ENCODE results near the gene SEL1L2. TPM values are rescaled to one million over a fixed set of nuclear protein-coding genes. Genes with fewer than 3 reads are reported as not detected.

SEL1L2 gene
- total RNA-seq, 6 experiments from 2014 or later, result not detected

GRCh38 chr20:13813910-13814309, 176.5 kb downstream of the SEL1L2 start:
- peaks cover 4 to 77% (median 26%) of the 10 kb centered on the region in 4 donors for H3K36me3 ChIP-seq
- peaks cover 0 to 15% (median 8%) of the 10 kb centered on the region in 4 donors for H3K4me1 ChIP-seq
- 43% methylated on average over 3 of the region's 3 CpGs for WGBS (ENCODE audit: insufficient coverage, low coverage, low lambda C conversion rate, missing lambda C conversion rate)
- ATAC-seq (peak; percentile 42 to 71 (median 64)), DNase-seq (no peak)
- H3K27me3 ChIP-seq, result no peaks in the 10 kb centered on the region
- no peaks in the 10 kb centered on the region for H3K9me3 ChIP-seq
- TF ChIP-seq POLR2A (IDR thresholded peaks at IDR 0.05), result no peak
- TF ChIP-seq CTCF (IDR thresholded peaks at IDR 0.05), result no peak
- H3K4me3 ChIP-seq, result no peak overlapping the region
- H3K27ac ChIP-seq, result no peak overlapping the region
- intact Hi-C loops (cut with DNase I), result no loop called here

- Histone ChIP-seq H3K4me3 (no peak overlapping the region), H3K27ac (no peak overlapping the region), H3K9me3 (no peaks in the 10 kb centered on the region), H3K27me3 (no peaks in the 10 kb centered on the region), H3K4me1 (peaks cover 0 to 15% (median 8%) of the 10 kb centered on the region in 4 donors), H3K36me3 (peaks cover 10 to 62% (median 21%) of the 10 kb centered on the region in 4 donors)
- ATAC-seq, result no peak
- no peak for DNase-seq
- no peak for TF ChIP-seq CTCF (IDR thresholded peaks at IDR 0.05)
- no peak for TF ChIP-seq POLR2A (IDR thresholded peaks at IDR 0.05)
- intact Hi-C loops (cut with DNase I), result no loop called here
Measured at GRCh38 chr20:13810446-13810845, 180.0 kb downstream of the SEL1L2 start.

GRCh38 chr20:13809855-13810254, 180.6 kb downstream of the SEL1L2 start:
- Histone ChIP-seq H3K9me3 (no peaks in the 10 kb centered on the region), H3K27me3 (no peaks in the 10 kb centered on the region), H3K36me3 (peaks cover 12 to 59% (median 21%) of the 10 kb centered on the region in 4 donors), H3K4me1 (peaks cover 0 to 15% (median 7%) of the 10 kb centered on the region in 4 donors), H3K4me3 (no peak overlapping the region), H3K27ac (no peak overlapping the region)
- TF ChIP-seq POLR2A (IDR thresholded peaks at IDR 0.05) (no peak), CTCF (IDR thresholded peaks at IDR 0.05) (no peak)
- intact Hi-C loops (cut with DNase I), result no loop called here
- DNase-seq, result no peak
- no peak for ATAC-seq
- WGBS (ENCODE audit: insufficient coverage, low coverage, low lambda C conversion rate, missing lambda C conversion rate), result 89% methylated on average over 1 of the region's 3 CpGs

DNA sequence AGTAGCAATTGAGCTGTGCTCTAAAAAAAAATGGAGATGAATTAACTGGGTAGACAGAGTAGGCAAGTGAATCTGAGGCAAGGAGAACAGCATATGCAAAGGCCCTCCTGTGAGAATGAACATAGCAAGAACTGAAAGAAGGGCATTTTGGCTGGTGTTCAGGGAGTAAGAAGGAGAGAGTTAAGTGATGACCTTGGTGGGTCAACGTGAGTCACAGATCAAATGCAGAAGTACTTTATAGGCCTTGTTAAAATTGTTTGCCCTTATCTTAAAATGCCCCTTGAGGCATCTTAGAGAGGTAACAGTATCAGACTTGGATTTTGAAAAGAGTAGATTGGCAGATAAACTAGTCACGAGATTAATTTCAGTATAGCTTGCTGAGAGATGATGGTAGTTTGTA, 181.0 kb downstream of the SEL1L2 start:
- H3K36me3 ChIP-seq, result peaks cover 12 to 59% (median 21%) of the 10 kb centered on the region in 4 donors
- H3K4me1 ChIP-seq, result peaks cover 0 to 12% (median 5%) of the 10 kb centered on the region in 4 donors
- WGBS (ENCODE audit: insufficient coverage, low coverage, low lambda C conversion rate, missing lambda C conversion rate), result 85% methylated on average over 2 of the region's 2 CpGs
- intact Hi-C loops (cut with DNase I), result no loop called here
- H3K4me3 ChIP-seq, result no peak overlapping the region
- H3K27ac ChIP-seq, result no peak overlapping the region
- ATAC-seq (no peak), DNase-seq (no peak)
- TF ChIP-seq POLR2A (IDR thresholded peaks at IDR 0.05), result no peak
- no peak for TF ChIP-seq CTCF (IDR thresholded peaks at IDR 0.05)
- no peaks in the 10 kb centered on the region for H3K9me3 ChIP-seq
- H3K27me3 ChIP-seq, result no peaks in the 10 kb centered on the region

DNA sequence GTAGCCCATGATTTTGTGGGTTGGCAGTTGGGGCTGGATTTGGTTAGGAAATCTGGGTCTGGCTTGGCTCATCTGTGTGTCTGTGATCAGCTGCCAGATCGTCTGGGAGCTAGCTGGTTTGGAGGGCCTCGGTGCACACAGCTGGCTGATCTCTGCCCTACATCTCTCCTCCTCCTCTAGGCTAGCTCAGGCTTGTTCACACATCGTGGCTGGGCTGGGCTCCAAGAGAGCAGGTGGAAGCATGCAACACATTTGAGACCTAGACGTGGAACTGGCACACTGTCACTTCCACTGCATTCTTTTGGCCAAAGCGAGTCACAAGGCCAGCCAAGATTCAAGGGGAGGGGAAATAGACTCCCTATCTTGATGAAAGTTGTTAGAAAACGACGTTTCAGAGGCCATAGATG, 189.7 kb downstream of the SEL1L2 start:
- peaks cover 0 to 61% (median 21%) of the 10 kb centered on the region in 4 donors for H3K36me3 ChIP-seq
- peak; percentile 98 to 100 (median 99) for ATAC-seq
- no peak overlapping the region for H3K4me3 ChIP-seq
- WGBS (ENCODE audit: insufficient coverage, low coverage, low lambda C conversion rate, missing lambda C conversion rate), result 16% methylated on average over 7 of the region's 7 CpGs
- H3K4me1 ChIP-seq, result peaks cover 0 to 18% (median 4%) of the 10 kb centered on the region in 4 donors
- intact Hi-C loops (cut with DNase I), result no loop called here
- peak; percentile 94 to 98 (median 98) for DNase-seq
- no peaks in the 10 kb centered on the region for H3K27me3 ChIP-seq
- H3K9me3 ChIP-seq, result no peaks in the 10 kb centered on the region
- peak overlapping the region in 2 of 3 donors; percentile 9 to 35 for H3K27ac ChIP-seq
- TF ChIP-seq POLR2A (IDR thresholded peaks at IDR 0.05), result no peak
- no peak for TF ChIP-seq CTCF (IDR thresholded peaks at IDR 0.05)

All from right lobe of liver (tissue), 6 donors.